ENCODE measurements around the gene POMZP3.
A peak's percentile ranks its signal among the peaks of the same experiment; 100 is the strongest.
"Not testable (repeated sequence)": the region's sequence is repeated elsewhere in the genome, so short reads cannot be mapped to it uniquely, and the experiment has no call there.

Gene POMZP3

DNA sequence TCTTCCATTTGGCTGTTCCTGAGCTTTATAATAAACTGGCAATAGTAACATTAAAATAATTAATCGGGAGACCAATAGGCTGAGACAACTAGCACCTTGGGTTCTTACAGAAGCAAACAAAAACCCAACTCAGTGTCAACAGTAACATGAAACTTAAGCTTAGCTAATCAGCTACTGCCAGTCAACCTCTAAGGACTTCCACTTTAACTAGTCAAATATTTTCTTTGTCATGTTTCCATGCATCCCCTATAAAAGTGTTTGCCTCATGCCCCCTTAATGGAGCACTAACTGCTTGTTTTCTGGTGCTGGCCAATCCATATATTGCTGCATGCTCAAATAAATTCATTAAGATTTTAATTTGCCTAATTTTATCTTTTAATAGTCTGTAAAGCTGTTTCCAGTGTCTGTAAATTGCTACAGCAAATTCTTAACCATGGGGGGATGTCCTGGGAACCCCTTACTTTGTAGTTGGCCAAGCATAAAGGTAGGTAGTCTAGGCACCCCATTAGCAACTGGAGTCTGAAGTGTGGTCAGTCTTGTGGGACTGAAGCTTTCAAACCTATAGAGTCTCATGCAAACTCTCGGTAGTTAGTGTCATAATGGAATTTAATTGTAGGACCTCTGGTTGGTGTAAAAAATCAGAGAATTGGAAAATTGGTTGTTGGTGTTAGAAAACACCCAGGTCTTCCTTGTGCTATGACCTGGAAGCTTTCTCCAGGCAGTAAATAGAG, 40.3 kb downstream of the POMZP3 start:
- not testable (repeated sequence) for DNase-seq

DNA sequence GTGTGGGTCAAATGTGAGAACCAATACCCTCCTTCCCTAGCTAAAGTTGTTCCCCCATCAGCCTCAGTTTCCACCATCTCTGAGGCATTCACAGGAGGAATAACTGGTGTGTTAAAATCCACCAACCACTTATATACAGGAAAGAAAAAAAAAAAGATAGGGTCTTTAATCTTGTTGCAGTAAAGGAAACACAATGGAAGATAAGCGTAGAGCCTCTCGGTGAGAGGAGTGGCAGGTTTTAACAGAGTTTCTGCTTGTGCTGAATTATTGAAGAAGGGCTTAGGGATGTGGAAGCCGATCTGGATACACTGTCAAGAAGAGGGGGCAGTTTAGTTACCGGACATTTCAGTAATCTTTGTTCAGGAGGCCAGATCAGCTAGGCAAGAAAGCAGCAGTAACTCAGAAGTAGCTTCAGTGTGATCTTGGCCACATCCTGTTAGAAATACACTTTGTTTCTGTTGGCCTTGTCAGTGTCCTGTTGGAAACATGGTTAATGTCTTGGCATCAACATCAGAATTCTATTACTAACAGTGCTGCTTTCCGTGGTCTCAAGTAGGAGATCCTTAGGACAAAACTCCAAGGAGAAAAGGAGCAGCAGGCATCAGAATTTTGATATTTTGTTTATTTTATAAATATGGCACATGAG, 43.3 kb downstream of the POMZP3 start:
- peak; percentile 77 for DNase-seq

DNA sequence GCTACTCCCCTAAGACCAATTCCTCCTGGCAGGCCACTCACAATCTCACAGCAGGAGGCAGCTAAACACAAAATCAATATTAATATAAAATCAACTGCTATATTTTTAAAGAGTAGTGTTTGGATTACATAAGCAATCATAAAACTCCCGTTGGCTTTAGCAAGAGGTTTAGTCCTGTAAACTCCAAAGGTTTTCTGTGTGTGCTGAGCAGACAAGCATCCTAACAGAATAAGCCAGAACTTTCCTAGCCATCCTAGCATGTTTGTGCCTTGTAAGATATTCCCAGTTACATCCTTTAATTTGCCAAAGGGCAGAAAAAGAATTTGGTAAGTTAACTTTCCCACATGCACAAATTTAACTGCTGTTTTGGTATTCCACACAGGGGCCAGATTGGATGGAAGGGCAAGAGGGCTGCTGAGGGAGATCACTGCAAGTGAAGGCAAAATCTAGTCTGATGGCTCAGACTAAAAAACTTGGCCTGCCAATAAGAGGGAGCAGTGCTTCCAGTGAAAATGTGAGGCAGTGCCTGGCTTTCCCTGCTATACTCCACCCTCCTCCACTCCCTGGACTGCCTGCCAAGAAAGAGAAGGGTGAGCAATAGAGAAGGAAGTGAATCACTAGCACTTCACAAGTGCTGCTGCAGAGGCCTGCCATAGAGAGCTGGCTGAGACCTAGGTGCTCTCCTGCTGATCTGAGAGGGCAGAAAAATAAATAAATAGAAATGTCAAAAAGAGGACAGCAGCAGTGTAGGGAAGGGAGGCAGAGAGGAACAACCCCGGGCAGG, 44.0 kb downstream of the POMZP3 start:
- peak; percentile 92 for DNase-seq

DNA sequence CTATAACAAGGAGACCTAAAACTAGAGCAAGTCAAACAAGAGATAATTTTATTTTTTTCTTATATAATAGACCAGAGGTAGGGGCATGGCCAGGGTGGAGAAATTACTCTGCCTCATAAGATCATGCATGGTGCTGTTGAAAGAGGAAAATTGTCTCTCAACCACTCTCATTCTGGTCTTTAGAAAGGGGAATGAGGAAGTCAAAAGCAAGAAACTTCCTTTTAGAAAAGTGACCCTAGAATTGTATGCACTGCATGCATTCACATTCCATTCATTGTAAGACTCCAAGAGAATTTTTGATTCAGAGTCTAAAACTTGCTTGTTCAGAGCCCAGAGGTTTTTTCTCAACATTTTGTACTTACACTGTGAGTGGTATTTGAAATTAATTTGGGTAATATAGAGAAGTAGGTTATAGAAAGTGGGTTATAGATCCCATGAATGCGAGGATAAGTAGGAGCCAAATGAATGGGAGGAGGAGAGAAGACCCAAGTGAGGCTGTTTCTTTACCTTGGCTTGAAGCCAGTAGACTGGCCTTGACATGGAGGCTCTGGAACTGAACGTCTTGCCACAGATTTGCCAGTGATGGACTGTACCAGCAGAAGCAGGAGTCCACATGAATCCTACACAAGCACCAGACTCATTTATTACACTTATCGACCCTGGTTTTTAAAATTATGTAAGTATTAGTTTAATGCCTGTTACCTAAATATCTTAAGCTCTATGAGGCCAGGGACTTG, 51.0 kb downstream of the POMZP3 start:
- peak; percentile 44 for DNase-seq

DNA sequence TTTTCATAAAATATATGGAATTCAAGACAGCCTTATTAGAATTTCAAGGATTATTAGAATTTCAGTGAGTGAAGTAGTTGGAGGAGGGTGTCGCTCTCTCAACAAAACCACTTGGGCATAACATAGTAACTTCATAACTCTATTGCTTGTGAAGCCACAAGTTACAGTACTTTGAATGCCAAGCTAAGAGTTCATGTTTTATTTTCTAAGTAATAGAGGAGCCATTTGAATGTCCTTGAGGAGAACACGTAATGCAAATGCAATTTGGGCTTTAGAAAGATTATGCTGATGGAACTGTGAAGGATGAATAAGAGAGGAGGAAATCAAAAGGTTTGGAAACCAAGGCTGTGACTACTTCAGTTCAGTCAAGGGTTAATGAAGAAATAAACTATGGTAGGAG, 51.6 kb downstream of the POMZP3 start:
- not testable (repeated sequence) for DNase-seq

DNA sequence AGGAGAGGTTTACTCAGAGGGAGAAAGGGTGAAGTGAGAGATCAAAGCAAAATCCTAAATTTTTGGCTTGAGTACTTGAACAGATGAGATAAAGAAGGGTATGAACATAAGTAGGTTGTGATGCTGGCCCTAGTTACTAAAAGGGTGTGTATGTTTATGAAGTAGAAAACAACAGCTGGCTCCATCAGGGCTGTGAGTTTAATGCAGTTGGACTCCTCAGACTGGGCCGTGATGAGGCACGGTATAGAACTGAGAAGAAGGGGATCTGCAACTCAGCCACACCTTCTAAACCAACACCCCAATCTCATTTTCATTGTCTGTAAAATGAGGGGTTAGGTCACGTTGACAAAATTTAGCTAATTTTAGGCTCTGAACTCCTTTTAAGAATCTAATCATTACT, 54.8 kb downstream of the POMZP3 start:
- DNase-seq: not testable (repeated sequence)

DNA sequence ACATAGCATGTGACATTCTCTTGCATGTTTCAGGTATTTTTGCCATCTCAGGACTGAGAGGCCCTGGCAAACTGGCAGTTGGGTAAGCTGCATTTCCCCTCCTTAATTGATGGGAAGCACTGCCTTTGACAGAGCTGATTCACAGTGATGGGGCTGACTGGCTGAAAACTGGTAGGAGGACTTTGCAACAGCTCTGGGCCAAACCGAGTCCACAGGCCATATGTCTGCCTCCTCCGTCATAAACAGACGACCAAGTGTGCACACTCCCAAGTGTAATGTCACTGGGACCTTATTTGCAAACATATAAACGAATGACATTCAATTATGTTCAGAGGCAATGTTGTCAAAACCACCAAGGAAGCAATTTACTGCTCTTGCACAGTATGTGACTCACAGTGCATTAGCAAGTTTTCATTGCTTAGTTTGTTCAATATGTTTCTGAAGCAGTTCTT, 56.7 kb downstream of the POMZP3 start:
- DNase-seq: not testable (repeated sequence)

DNA sequence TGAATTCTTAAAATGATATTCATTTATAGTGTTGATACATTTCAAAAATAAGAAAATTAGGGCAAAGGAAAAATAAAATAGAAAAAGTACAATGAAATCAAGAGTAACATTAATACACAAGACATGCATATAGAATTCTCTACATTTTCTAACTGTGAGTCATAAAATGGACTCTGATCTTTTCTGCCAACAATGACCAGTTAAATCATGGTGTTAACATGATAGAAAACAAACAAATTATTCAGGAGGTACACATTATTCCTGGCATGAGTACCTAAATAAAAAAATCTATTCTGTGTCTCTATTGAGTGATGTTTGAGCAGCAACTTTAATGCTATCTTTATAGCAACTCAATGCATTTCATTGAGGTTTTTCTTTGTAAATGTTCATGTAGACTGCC, 58.3 kb downstream of the POMZP3 start:
- DNase-seq: peak; percentile 73

DNA sequence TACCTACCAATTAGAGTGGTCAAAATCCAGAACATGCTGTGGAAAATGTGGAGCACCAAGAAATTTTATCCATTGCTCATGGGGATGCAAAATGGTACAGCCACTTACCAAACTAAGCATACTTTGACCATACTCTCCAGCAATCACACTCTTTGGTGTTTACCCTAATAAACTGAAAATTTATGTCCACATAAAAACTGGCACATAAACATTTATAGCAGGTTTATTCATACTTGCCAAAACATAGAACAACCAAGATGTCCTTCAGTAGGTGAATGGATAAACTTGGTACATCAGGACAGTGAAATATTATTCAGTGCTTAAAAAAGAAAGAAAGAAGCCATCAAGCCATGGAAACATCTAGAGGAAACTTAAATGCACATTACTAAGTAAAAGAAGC, 59.3 kb downstream of the POMZP3 start:
- not testable (repeated sequence) for DNase-seq

DNA sequence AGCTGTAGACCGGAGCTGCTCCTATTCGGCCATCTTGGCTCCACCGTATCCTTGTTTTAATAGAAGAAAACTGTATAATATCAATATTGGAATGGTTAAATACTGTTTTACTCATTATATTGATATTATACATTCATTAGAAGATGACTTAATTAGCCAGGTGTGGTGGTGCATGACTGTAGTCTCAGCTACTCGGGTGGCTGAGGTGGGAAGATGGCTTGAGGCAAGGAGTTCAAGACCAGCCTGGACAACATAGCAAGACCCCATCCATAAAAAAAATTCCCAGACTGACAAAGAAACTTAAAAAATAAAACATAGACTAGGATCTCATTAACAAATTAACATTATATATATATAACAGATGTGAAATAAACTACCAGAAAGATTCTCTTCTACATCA, 59.8 kb downstream of the POMZP3 start:
- DNase-seq: not testable (repeated sequence)

DNA sequence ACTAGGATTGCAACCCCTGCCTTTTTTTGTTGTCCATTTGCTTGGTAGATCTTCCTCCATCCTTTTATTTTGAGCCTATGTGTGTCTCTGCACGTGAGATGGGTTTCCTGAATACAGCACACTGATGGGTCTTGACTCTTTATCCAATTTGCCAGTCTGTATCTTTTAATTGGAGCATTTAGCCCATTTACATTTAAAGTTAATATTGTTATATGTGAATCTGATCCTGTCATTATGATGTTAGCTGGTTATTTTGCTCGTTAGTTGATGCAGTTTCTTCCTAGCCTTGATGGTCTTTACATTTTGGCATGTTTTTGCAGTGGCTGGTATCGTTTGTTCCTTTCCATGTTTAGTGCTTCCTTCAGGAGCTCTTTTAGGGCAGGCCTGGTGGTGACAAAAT, 62.1 kb downstream of the POMZP3 start:
- not testable (repeated sequence) for DNase-seq

DNA sequence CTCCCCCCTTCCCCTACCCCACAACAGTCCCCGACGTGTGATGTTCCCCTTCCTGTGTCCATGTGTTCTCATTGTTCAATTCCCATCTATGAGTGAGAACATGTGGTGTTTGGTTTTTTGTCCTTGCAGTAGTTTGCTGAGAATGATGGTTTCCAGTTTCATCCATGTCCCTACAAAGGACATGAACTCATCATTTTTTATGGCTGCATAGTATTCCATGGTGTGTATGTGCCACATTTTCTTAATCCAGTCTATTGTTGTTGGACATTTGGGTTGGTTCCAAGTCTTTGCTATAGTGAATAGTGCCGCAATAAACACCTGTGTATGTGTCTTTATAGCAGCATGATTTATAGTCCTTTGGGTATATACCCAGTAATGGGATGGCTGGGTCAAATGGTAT, 65.7 kb downstream of the POMZP3 start:
- not testable (repeated sequence) for DNase-seq

DNA sequence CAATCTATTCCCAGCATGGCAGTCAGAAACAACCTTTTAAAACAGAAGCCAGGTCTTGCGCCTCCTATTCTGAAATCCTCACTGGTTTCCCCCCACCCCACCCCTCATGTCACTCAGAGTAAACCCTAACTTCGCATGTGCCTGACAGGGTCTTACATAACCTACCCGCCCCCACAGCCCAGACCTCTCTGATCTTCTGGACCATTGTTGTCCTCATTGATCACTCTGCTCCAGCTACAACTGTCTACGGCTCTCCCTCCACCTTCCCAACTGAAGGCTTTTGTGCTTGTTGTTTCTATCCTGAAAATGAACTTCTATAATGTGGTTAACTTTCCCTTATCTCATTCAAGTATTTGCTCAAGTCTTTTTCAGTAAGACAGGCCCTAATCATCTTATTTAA, 66.9 kb downstream of the POMZP3 start:
- not testable (repeated sequence) for DNase-seq
